HG03135 (cell line): ENCODE measurements around the gene PTPRN2.
"Not testable (repeated sequence)": the region's sequence is repeated elsewhere in the genome, so short reads cannot be mapped to it uniquely, and the experiment has no call there.

ENCODE experiments used
- ATAC-seq: cut with Tn5 transposase; IDR thresholded peaks from one replicate; pipeline ENCODE4 v1.9.1; 2021; ENCODE audit warnings: mild to moderate bottlenecking, moderate library complexity; ENCODE audit not compliant: unreplicated experiment

The PTPRN2 gene

GRCh38 chr7:157935721-157936120 is 651.9 kb downstream of the PTPRN2 start:
- not testable (repeated sequence) for ATAC-seq

GRCh38 chr7:157933219-157934155 is 654.1 kb downstream of the PTPRN2 start:
- ATAC-seq, result not testable (repeated sequence)

- ATAC-seq, result no peak
Measured at GRCh38 chr7:157932498-157933218, 655.0 kb downstream of the PTPRN2 start.

GRCh38 chr7:157930926-157931466 is 656.6 kb downstream of the PTPRN2 start:
- ATAC-seq, result no peak

- no peak for ATAC-seq
Measured at GRCh38 chr7:157930441-157930840, 657.2 kb downstream of the PTPRN2 start.

- ATAC-seq, result no peak
Measured at GRCh38 chr7:157929671-157930070, 658.0 kb downstream of the PTPRN2 start.

- ATAC-seq, result no peak
Measured at GRCh38 chr7:157928808-157929425, 658.7 kb downstream of the PTPRN2 start.

- ATAC-seq, result no peak
Measured at GRCh38 chr7:157928171-157928794, 659.3 kb downstream of the PTPRN2 start.

GRCh38 chr7:157927313-157927925 is 660.2 kb downstream of the PTPRN2 start:
- ATAC-seq, result no peak

- ATAC-seq, result no peak
Measured at GRCh38 chr7:157926521-157927150, 661.0 kb downstream of the PTPRN2 start.

GRCh38 chr7:157926107-157926506 is 661.5 kb downstream of the PTPRN2 start:
- no peak for ATAC-seq

GRCh38 chr7:157925383-157925875 is 662.2 kb downstream of the PTPRN2 start:
- no peak for ATAC-seq

- ATAC-seq, result no peak
Measured at GRCh38 chr7:157923903-157924630, 663.6 kb downstream of the PTPRN2 start.

GRCh38 chr7:157922576-157922975 is 665.0 kb downstream of the PTPRN2 start:
- ATAC-seq, result no peak

- ATAC-seq, result no peak
Measured at GRCh38 chr7:157918326-157919080, 669.1 kb downstream of the PTPRN2 start.

- ATAC-seq, result no peak
Measured at GRCh38 chr7:157916946-157917640, 670.5 kb downstream of the PTPRN2 start.

GRCh38 chr7:157910446-157910845 is 677.2 kb downstream of the PTPRN2 start:
- no peak for ATAC-seq

GRCh38 chr7:157910045-157910444 is 677.6 kb downstream of the PTPRN2 start:
- ATAC-seq, result not testable (repeated sequence)
